Measurements from ENCODE around the gene NKAIN2. TPM values are rescaled to one million over a fixed set of nuclear protein-coding genes. Genes with fewer than 3 reads are reported as not detected.

The NKAIN2 gene
- total RNA-seq, 1 experiment from 2014 or later, result not detected

DNA sequence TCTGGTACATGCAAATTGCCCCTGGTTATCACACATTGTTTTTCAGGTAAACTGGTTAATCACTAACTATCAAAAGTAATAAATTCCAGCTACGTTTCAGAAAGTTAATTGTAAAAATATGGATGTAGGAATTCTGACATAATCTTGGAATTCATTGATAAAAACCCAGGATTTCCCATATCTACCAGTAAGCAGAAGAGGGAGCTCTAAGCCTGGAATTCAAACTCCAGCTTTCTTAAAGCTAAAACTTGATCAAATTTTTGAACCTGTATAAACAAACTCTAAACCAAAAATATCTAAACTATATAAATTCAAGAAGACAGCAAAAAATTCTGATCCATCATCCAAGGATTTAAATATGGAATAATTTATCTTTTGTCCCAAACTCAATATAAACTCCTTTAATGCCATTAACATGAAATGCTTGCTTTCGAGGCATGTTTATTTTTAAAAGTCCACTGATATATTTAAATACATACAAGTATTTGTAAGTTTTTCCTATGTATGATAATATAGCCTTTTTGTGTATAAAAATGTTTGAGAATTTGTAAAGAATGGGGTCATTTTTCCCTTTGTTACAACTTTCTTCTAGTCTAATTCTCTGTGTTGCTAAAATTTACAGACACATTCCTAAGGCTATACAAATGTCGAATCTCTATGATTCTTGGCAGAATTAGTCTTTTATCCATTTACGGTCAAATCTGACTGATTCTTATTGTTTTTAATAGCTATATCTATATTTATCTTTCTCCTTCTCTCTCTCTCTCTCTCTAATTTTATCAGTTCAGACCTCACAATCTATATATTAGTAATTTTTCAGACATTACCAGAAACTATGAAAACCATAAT lies 1067.2 kb downstream of the NKAIN2 start:
- H3K36me3 Mint-ChIP-seq (ENCODE audit: insufficient read depth, unreplicated experiment), result no peaks in the 10 kb centered on the region
- TF ChIP-seq, protein P1, sequence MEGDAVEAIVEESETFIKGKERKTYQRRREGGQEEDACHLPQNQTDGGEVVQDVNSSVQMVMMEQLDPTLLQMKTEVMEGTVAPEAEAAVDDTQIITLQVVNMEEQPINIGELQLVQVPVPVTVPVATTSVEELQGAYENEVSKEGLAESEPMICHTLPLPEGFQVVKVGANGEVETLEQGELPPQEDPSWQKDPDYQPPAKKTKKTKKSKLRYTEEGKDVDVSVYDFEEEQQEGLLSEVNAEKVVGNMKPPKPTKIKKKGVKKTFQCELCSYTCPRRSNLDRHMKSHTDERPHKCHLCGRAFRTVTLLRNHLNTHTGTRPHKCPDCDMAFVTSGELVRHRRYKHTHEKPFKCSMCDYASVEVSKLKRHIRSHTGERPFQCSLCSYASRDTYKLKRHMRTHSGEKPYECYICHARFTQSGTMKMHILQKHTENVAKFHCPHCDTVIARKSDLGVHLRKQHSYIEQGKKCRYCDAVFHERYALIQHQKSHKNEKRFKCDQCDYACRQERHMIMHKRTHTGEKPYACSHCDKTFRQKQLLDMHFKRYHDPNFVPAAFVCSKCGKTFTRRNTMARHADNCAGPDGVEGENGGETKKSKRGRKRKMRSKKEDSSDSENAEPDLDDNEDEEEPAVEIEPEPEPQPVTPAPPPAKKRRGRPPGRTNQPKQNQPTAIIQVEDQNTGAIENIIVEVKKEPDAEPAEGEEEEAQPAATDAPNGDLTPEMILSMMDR (IDR thresholded peaks at IDR 0.05; ENCODE audit: unreplicated experiment), result peak; percentile 30
- intact Hi-C loops (cut with micrococcal nuclease; ENCODE audit: unreplicated experiment), result loop anchor here (1.0 to 5.0 kb wide), 2 partner anchors 243 to 436 kb away; no protein-coding TSS in a partner anchor
- BruUV-seq (replicated peaks), result no TSS peak
- no peak overlapping the region for H3K27ac Mint-ChIP-seq (ENCODE audit: unreplicated experiment)
- H3K9me3 Mint-ChIP-seq (ENCODE audit: low read depth, unreplicated experiment), result no peaks in the 10 kb centered on the region
- CTCF ChIA-PET, result interaction anchor here (2.4 kb wide), 1 partner anchor 243 kb away, joined by 16 read pairs; no protein-coding TSS in a partner anchor
- no peaks in the 10 kb centered on the region for H3K27me3 Mint-ChIP-seq (ENCODE audit: unreplicated experiment)
- peak; percentile 7 for DNase-seq
- H3K4me1 Mint-ChIP-seq (ENCODE audit: low read depth, unreplicated experiment), result no peaks in the 10 kb centered on the region
- no peak overlapping the region for H3K4me3 Mint-ChIP-seq (ENCODE audit: low read depth, unreplicated experiment)

DNA sequence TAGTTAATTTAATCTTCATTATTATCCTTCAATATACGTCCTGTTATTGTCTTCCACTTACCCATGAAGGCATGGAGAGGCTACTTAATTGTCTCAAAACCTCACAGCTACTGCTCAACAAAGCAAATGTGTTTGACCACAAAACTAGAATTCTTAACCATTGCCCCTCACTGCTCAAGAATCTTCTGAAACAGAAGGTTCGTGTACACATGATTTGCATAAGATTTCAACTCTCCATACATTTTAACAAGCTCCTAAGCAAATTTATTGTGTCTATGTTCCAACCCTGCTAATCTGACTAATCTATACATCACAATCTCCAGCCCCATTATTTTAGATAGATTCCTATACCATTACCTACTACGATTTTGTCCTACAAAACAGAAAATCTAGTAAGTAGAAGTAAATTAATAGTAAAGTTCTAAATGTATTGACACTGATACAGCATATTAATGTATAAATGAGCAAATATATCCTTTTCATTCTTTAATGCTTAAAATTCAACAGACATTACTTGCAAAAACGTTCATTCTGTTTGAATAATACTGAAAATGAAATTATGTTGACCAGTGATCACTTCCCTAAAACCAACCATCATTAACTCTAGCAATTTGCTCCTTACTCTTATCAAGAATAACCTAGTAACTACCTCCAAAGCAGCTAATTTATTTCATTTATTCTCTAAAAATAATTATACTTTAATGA lies 1068.8 kb downstream of the NKAIN2 start:
- TF ChIP-seq, protein P1 (IDR thresholded peaks at IDR 0.05; ENCODE audit: unreplicated experiment), result no peak
- no TSS peak for BruUV-seq (replicated peaks)
- no peaks in the 10 kb centered on the region for H3K9me3 Mint-ChIP-seq (ENCODE audit: low read depth, unreplicated experiment)
- intact Hi-C loops (cut with micrococcal nuclease; ENCODE audit: unreplicated experiment), result loop anchor here (2.0 to 5.0 kb wide), 2 partner anchors 88 to 435 kb away; no protein-coding TSS in a partner anchor
- no peaks in the 10 kb centered on the region for H3K27me3 Mint-ChIP-seq (ENCODE audit: unreplicated experiment)
- DNase-seq, result no peak
- no peak overlapping the region for H3K27ac Mint-ChIP-seq (ENCODE audit: unreplicated experiment)
- H3K36me3 Mint-ChIP-seq (ENCODE audit: insufficient read depth, unreplicated experiment), result no peaks in the 10 kb centered on the region
- no peaks in the 10 kb centered on the region for H3K4me1 Mint-ChIP-seq (ENCODE audit: low read depth, unreplicated experiment)
- H3K4me3 Mint-ChIP-seq (ENCODE audit: low read depth, unreplicated experiment), result no peak overlapping the region
- CTCF ChIA-PET, result no interaction called here

DNA sequence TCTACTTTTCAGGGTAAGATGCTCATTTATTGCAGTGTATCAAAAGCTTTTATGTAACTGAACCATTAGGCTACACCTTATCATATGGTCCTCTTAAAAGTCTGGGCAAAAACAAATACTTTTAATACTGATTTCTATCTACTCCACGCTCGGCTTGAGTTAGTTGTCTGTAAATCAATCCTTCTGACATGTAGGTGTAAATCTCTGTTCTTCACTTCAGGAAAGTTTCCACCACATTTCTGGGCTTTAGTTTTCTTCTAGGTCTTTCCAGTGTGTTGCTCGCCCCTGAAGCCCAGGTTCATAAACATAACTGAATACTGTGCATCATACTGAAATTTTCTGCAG lies 1069.4 kb downstream of the NKAIN2 start:
- CTCF ChIA-PET, result no interaction called here

More for the DNA sequence above, 1069.4 kb downstream of the NKAIN2 start:
- TF ChIP-seq, protein P1 (IDR thresholded peaks at IDR 0.05; ENCODE audit: unreplicated experiment), result no peak
- Mint-ChIP-seq H3K36me3 (ENCODE audit: insufficient read depth, unreplicated experiment) (no peaks in the 10 kb centered on the region), H3K27ac (ENCODE audit: unreplicated experiment) (no peak overlapping the region), H3K27me3 (ENCODE audit: unreplicated experiment) (no peaks in the 10 kb centered on the region), H3K9me3 (ENCODE audit: low read depth, unreplicated experiment) (no peaks in the 10 kb centered on the region), H3K4me1 (ENCODE audit: low read depth, unreplicated experiment) (no peaks in the 10 kb centered on the region), H3K4me3 (ENCODE audit: low read depth, unreplicated experiment) (no peak overlapping the region)
- no peak for DNase-seq
- no TSS peak for BruUV-seq (replicated peaks)
- intact Hi-C loops (cut with micrococcal nuclease; ENCODE audit: unreplicated experiment), result loop anchor here (2.0 to 5.0 kb wide), 2 partner anchors 88 to 434 kb away; no protein-coding TSS in a partner anchor

Other genes with a start within 250 kb of the NKAIN2 start
- gene TRDN, start 166.9 kb upstream of the NKAIN2 start, total RNA-seq (2022), result not detected in 2 replicates

All from Calu3 (cell line).